ENCODE data around the gene MYLK.

DNA sequence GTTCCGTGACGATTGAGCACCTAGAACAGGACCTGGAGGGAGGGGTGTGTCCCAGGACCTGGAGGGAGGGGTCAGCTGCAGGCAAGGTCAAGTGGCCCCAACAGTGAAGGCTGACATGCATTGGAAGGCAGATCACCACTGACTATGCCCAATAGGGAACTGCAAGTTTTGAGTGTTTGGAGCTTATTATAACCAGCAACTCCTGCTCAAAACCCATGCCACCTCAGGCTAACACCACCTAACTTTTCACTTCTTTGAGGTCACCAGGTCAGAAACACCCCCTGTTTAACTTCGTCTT lies 93.1 kb downstream of the MYLK start:
- TF ChIP-seq EZH2 (IDR thresholded peaks at IDR 0.05) (no peak), POLR2AphosphoS5 (IDR thresholded peaks at IDR 0.05; ENCODE audit: borderline replicate concordance, low read depth, low read length) (no peak), FOXP2 (optimal IDR thresholded peaks at IDR 0.05; ENCODE audit: control extremely low read depth, extremely low read length, insufficient read depth) (no peak)

Measured in SK-N-MC (cell line).